Uterus (tissue), 2 donors: Measurements from ENCODE around the gene DGLUCY.

ENCODE experiments used
- POLR2A ChIP-seq, 2 donors: fragments of 450-650 bp; IDR thresholded peaks; one replicate each; pipeline ENCODE4 v1.6.1; 2016; ENCODE audit warnings: antibody characterized with exemption in 2 of 2, mild to moderate bottlenecking in 1 of 2, moderate library complexity in 1 of 2
- TF ChIP-seq, protein P1 (sequence below), 4 experiments: fragments of 200-600 bp in 2 of 4; fragments of 450-650 bp in 2 of 4; sonication (generic) in 2 of 4; IDR thresholded peaks; one replicate each; pipeline ENCODE4 v1.5.1; 2016 to 2019; ENCODE audit warnings: antibody characterized with exemption in 4 of 4, mild to moderate bottlenecking in 2 of 4, moderate library complexity in 1 of 4

DNA sequence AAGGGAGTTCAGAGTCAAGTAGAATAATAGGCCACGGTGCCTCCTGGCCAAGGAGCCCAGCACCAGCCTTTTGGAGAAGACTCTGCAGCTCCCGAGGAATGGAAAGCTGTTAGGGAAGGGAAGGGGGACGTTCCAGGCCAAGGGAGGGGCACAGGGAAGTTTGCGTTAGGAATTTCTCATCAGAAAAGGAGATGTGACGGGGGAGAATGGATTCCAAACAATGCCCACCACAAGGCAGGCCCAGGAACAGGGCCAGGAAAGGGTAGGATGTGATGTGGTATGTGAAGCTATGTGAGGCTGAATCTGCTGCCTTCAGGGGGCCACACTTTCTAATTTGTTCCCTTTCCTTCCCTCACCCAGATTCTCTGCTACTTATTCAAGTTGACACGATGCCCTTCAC is 46.0 kb downstream of the DGLUCY start:
- TF ChIP-seq POLR2A (IDR thresholded peaks at IDR 0.05) = no peak
- TF ChIP-seq, protein P1, sequence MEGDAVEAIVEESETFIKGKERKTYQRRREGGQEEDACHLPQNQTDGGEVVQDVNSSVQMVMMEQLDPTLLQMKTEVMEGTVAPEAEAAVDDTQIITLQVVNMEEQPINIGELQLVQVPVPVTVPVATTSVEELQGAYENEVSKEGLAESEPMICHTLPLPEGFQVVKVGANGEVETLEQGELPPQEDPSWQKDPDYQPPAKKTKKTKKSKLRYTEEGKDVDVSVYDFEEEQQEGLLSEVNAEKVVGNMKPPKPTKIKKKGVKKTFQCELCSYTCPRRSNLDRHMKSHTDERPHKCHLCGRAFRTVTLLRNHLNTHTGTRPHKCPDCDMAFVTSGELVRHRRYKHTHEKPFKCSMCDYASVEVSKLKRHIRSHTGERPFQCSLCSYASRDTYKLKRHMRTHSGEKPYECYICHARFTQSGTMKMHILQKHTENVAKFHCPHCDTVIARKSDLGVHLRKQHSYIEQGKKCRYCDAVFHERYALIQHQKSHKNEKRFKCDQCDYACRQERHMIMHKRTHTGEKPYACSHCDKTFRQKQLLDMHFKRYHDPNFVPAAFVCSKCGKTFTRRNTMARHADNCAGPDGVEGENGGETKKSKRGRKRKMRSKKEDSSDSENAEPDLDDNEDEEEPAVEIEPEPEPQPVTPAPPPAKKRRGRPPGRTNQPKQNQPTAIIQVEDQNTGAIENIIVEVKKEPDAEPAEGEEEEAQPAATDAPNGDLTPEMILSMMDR (IDR thresholded peaks at IDR 0.05) = no peak
